GM12878 (cell line): ENCODE measurements around the gene TPRG1. TPM values are rescaled to one million over a fixed set of nuclear protein-coding genes. Genes with fewer than 3 reads are reported as not detected.

Experiments used
- ATAC-seq: fragments of 200-7000 bp; cut with Tn5 transposase; 3 replicates; pipeline ENCODE4 v1.9.1; 2020; ENCODE audit warnings: mild to moderate bottlenecking, moderate library complexity
- BruUV-seq: library from RNA; stranded (reverse); fragments of 400-500 nt; replicated peaks from 2 replicates; lab custom pipeline; 2021; lab: Mats Ljungman, UMichigan
- CTCF ChIA-PET: fragments of 300-600 bp; sonication (Branson Sonifier 250); formaldehyde crosslinking; extraction: SDS; loops from one replicate; lab custom pipeline; 2021; ENCODE audit warnings: inconsistent platforms; lab: Yijun Ruan, JAX
- POLR2A ChIA-PET: fragments of 350-600 bp; formaldehyde crosslinking; extraction: SDS; loops from one replicate; lab custom pipeline; 2021; ENCODE audit warnings: inconsistent platforms; lab: Charles Lee
- RAD21 ChIA-PET: fragments of 300-600 bp; sonication (Branson Sonifier 250); formaldehyde crosslinking; loops from one replicate; lab custom pipeline; 2023; ENCODE audit warnings: antibody characterized with exemption; ENCODE audit not compliant: unreplicated experiment; lab: Charles Lee
- SMC1A ChIA-PET: fragments of 300-600 bp; sonication (Branson Sonifier 250); formaldehyde crosslinking; loops from one replicate; lab custom pipeline; 2023; ENCODE audit not compliant: unreplicated experiment, uncharacterized antibody; lab: Charles Lee
- DNase-seq: peaks from one replicate; pipeline ENCODE4 v3.0.0-alpha.2; 2011; ENCODE audit warnings: low read depth, low spot score
- FAIRE-seq: peaks from 3 replicates; lab custom pipeline; 2011; peaks lifted over from hg19 to GRCh38; lab: Jason Lieb, UNC
- H2AFZ ChIP-seq: 2 replicates; pipeline ENCODE4 v1.6.0; 2011; ENCODE audit warnings: low read depth, low read length, control low read depth; ENCODE audit not compliant: control insufficient read depth
- H3K27ac ChIP-seq: 2 replicates; pipeline ENCODE4 v1.5.1; 2011; ENCODE audit warnings: control low read depth; ENCODE audit not compliant: control insufficient read depth, insufficient read depth
- H3K27me3 ChIP-seq, 2 experiments: replicated peaks in 1 of 2; 2 replicates each; pipeline versions ENCODE4 v1.6.0 to v1.6.1; 2011; ENCODE audit warnings: low read length in 1 of 2; ENCODE audit not compliant: control insufficient read depth in 2 of 2, insufficient read depth in 2 of 2
- H3K36me3 ChIP-seq, 2 experiments: 2 replicates each; pipeline ENCODE4 v1.5.1; 2011; ENCODE audit warnings: low read length in 1 of 2; ENCODE audit not compliant: control insufficient read depth in 2 of 2, insufficient read depth in 2 of 2
- H3K4me1 ChIP-seq: 2 replicates; pipeline ENCODE4 v1.6.1; 2011; ENCODE audit warnings: mild to moderate bottlenecking, low read length, moderate library complexity, mixed read lengths; ENCODE audit not compliant: control insufficient read depth, insufficient read depth
- H3K4me2 ChIP-seq: 2 replicates; pipeline ENCODE4 v1.6.0; 2011; ENCODE audit warnings: control low read depth; ENCODE audit not compliant: control insufficient read depth, insufficient read depth
- H3K4me3 ChIP-seq: fragments of 200-600 bp; sonication (generic); 2 replicates; pipeline ENCODE4 v1.5.1; 2016
- H3K79me2 ChIP-seq: 2 replicates; pipeline ENCODE4 v1.6.0; 2011; ENCODE audit warnings: low read length; ENCODE audit not compliant: control insufficient read depth, insufficient read depth
- H3K9ac ChIP-seq: 2 replicates; pipeline ENCODE4 v1.8.0; 2011; ENCODE audit warnings: low read length, control low read depth, mixed read lengths; ENCODE audit not compliant: control insufficient read depth, insufficient read depth
- H3K9me3 ChIP-seq: replicated peaks from 3 replicates; pipeline ENCODE4 v1.5.1; 2011; ENCODE audit warnings: mild to moderate bottlenecking, low read length; ENCODE audit not compliant: control insufficient read depth, insufficient read depth
- H4K20me1 ChIP-seq: 2 replicates; pipeline ENCODE4 v1.6.0; 2011; ENCODE audit not compliant: control insufficient read depth, insufficient read depth
- NFYB ChIP-seq: IDR thresholded peaks from 2 replicates; pipeline ENCODE4 v1.6.1; 2011; ENCODE audit warnings: low read depth, mild to moderate bottlenecking, low read length, improper control_type of control experiment, moderate library complexity; ENCODE audit not compliant: insufficient read depth
- RAD21 ChIP-seq: IDR thresholded peaks from 2 replicates; pipeline ENCODE4 v1.6.1; 2011; ENCODE audit warnings: mild to moderate bottlenecking, low read depth, low read length, moderate library complexity; ENCODE audit not compliant: insufficient read depth
- SMC3 ChIP-seq: IDR thresholded peaks from 2 replicates; pipeline ENCODE4 v1.6.1; 2011; ENCODE audit warnings: low read length, improper control_type of control experiment, borderline replicate concordance
- TBL1XR1 ChIP-seq: IDR thresholded peaks from 2 replicates; pipeline ENCODE4 v1.6.1; 2012; ENCODE audit warnings: low read depth, low read length, improper control_type of control experiment
- ZNF24 ChIP-seq: fragments of 450-650 bp; IDR thresholded peaks from 2 replicates; pipeline ENCODE4 v1.6.1; 2017; ENCODE audit warnings: antibody characterized with exemption, mild to moderate bottlenecking
- WGBS: methylation state at CpG from one replicate; pipeline ENCODE4 v1.1.6; 2016; ENCODE audit warnings: low lambda C conversion rate; ENCODE audit not compliant: insufficient replicate concordance, insufficient coverage; ENCODE audit errors: missing lambda C conversion rate; 5-methylcytosine and 5-hydroxymethylcytosine counted together
- in situ Hi-C: fragments of 300-500 bp; cut with MboI; formaldehyde crosslinking; loops from 9 replicates; pipeline ENCODE4 v1.14.3; 2018; ENCODE audit warnings: mixed read lengths
- intact Hi-C: fragments of 100-400 bp; cut with micrococcal nuclease; formaldehyde crosslinking; loops from one replicate; pipeline ENCODE4 v1.14.2; 2022; ENCODE audit not compliant: unreplicated experiment
- polyA plus RNA-seq, 11 experiments: library from polyadenylated mRNA; depleted of rRNA in 4 of 11; unstranded in 6 of 11; stranded (reverse) in 5 of 11; fragments of >200 nt; fragmentation: Nextera tagmentation in 4 of 11; fragmentation: Illumina TruSeq in 1 of 11; extraction: Ambion mirVana in 4 of 11; extraction: Trizol in 1 of 11; gene quantifications; 1 replicate in 1 of 11; 2 replicates in 10 of 11; pipeline versions ENCODE4 v1.2.1 to v1.2.3, GENCODE V29; 2011 to 2016; ENCODE audit warnings: inconsistent platforms in 2 of 11, missing spikeins in 2 of 11, low read depth in 1 of 11
- total RNA-seq, 4 experiments: library from RNA; depleted of rRNA in 3 of 4; stranded (reverse); fragments of >200 nt in 3 of 4; fragmentation: Illumina TruSeq in 1 of 4; extraction: Trizol in 1 of 4; gene quantifications; 2 replicates each; pipeline versions ENCODE4 v1.2.1 to v1.2.3, GENCODE V29; 2013 to 2021
- TF ChIP-seq, protein P1 (sequence below), 3 experiments: IDR thresholded peaks in 2 of 3; conservative IDR thresholded peaks in 1 of 3; 2 replicates each; pipeline ENCODE4 v1.5.1; 2011; ENCODE audit warnings: low read depth in 3 of 3, low read length in 3 of 3, mild to moderate bottlenecking in 3 of 3, control low read depth in 2 of 3, moderate library complexity in 2 of 3, inconsistent platforms in 1 of 3, mixed read lengths in 1 of 3; ENCODE audit not compliant: control insufficient read depth in 2 of 3, insufficient read depth in 1 of 3; ENCODE audit errors: extremely low read depth in 1 of 3

Gene TPRG1
- total and polyA plus RNA-seq, 10 of the 15 experiments (the other 5 are each of a cell fraction or from before 2014, with no cell fraction given): 0.26 to 30.7 (median 3.6) TPM

DNA sequence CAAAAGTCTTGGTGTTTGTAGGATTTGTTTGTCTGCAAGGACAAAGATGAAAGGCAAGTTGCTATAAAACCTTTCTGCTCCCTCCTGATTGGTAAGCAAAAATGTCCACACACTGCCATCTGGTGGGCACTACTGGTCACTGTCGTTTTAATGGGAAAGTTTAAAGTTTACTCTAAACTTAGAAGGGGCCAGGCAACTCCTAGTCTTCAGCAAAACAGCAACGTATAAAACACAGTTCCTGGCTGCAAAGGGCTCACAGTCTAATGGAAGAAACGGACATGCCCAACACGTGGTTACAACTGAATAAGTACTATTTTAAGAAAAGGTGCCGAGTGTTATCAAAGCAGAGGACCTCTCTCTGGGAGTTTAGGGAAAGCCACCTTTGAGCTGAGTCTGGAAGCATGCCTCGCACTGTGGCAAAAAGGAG is 23.7 kb upstream of the TPRG1 start:
- FAIRE-seq: no peak
- POLR2A ChIA-PET: no interaction called here
- BruUV-seq: no TSS peak

More for the DNA sequence above, 23.7 kb upstream of the TPRG1 start:
- no peaks in the 10 kb centered on the region for H3K36me3 ChIP-seq
- ChIA-PET CTCF (interaction anchor here (0.8 to 3.9 kb wide), 4 partner anchors 9 to 1409 kb away, joined by 3 to 32 read pairs (median 4); no protein-coding TSS in a partner anchor), SMC1A (interaction anchor here (2.8 kb wide), 1 partner anchor 800 kb away, joined by 8 read pairs; no protein-coding TSS in a partner anchor), RAD21 (interaction anchor here (1.2 to 1.3 kb wide), 2 partner anchors 1408 to 1409 kb away, joined by 3 to 4 read pairs; no protein-coding TSS in a partner anchor)
- no peaks in the 10 kb centered on the region for H4K20me1 ChIP-seq
- in situ Hi-C loops (loop anchor here (5.0 kb wide), 1 partner anchor 1411 kb away; no protein-coding TSS in a partner anchor), intact Hi-C loops (loop anchor here (10.0 kb wide), 1 partner anchor 193 kb away; no protein-coding TSS in a partner anchor)
- DNase-seq (no peak), ATAC-seq (peak; percentile 87)
- no peaks in the 10 kb centered on the region for H3K9me3 ChIP-seq
- H3K79me2 ChIP-seq: no peaks in the 10 kb centered on the region
- no peak overlapping the region for H3K27ac ChIP-seq
- no peak overlapping the region for H3K4me2 ChIP-seq
- peaks cover 0 to 5% of the 10 kb centered on the region in 2 experiments; a peak in 2 of 4 replicates for H3K27me3 ChIP-seq
- TF ChIP-seq TBL1XR1: no peak
- TF ChIP-seq ZNF24: no peak
- TF ChIP-seq, protein P1, sequence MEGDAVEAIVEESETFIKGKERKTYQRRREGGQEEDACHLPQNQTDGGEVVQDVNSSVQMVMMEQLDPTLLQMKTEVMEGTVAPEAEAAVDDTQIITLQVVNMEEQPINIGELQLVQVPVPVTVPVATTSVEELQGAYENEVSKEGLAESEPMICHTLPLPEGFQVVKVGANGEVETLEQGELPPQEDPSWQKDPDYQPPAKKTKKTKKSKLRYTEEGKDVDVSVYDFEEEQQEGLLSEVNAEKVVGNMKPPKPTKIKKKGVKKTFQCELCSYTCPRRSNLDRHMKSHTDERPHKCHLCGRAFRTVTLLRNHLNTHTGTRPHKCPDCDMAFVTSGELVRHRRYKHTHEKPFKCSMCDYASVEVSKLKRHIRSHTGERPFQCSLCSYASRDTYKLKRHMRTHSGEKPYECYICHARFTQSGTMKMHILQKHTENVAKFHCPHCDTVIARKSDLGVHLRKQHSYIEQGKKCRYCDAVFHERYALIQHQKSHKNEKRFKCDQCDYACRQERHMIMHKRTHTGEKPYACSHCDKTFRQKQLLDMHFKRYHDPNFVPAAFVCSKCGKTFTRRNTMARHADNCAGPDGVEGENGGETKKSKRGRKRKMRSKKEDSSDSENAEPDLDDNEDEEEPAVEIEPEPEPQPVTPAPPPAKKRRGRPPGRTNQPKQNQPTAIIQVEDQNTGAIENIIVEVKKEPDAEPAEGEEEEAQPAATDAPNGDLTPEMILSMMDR (IDR thresholded peaks at IDR 0.05 in 2 of 3, conservative IDR thresholded peaks at IDR 0.05 in 1 of 3; ENCODE audit: control insufficient read depth in 2 of 3, extremely low read depth in 1 of 3, insufficient read depth in 1 of 3, low read depth in 3 of 3, low read length in 3 of 3): peak; percentile 59 to 75 (median 73)
- peak; percentile 33; the same call in 1 of the 2 replicates for TF ChIP-seq NFYB
- TF ChIP-seq SMC3: peak; percentile 79
- TF ChIP-seq RAD21: peak; percentile 80
- H3K9ac ChIP-seq: no peak overlapping the region
- H3K4me3 ChIP-seq: no peak overlapping the region
- H3K4me1 ChIP-seq: no peaks in the 10 kb centered on the region
- WGBS: 23% methylated on average over 6 of the region's 6 CpGs
- H2AFZ ChIP-seq: no peak overlapping the region
